K562 (cell line): ENCODE measurements around the gene ZNF687. TPM values are rescaled to one million over a fixed set of nuclear protein-coding genes. Genes with fewer than 3 reads are reported as not detected.

Experiments
- BRD9 ChIP-seq: fragments of 450-650 bp; IDR thresholded peaks from 2 replicates; pipeline ENCODE4 v1.6.1; 2018; ENCODE audit warnings: low read depth; ENCODE audit not compliant: partially characterized antibody
- CBX5 ChIP-seq: IDR thresholded peaks from 2 replicates; pipeline ENCODE4 v1.6.1; 2014; ENCODE audit warnings: low read depth, borderline replicate concordance
- CBX8 ChIP-seq: fragments of 200-600 bp; sonication (generic); IDR thresholded peaks from 2 replicates; pipeline ENCODE4 v1.6.1; 2012; ENCODE audit warnings: borderline replicate concordance, mixed run types, low read depth, mild to moderate bottlenecking, moderate library complexity, mixed read lengths, low read length, control low read depth, inconsistent platforms; ENCODE audit not compliant: poor library complexity, severe bottlenecking; ENCODE audit errors: extremely low read depth
- CREB3 ChIP-seq: fragments of 450-650 bp; conservative IDR thresholded peaks from 2 replicates; pipeline ENCODE4 v1.6.1; 2016; ENCODE audit warnings: missing genetic modification characterization, low read depth, mild to moderate bottlenecking, missing compliant biosample characterization, moderate library complexity
- DNMT1 ChIP-seq: fragments of 450-650 bp; IDR thresholded peaks from 2 replicates; pipeline ENCODE4 v1.6.1; 2016; ENCODE audit warnings: antibody characterized with exemption, mild to moderate bottlenecking
- DPF2 ChIP-seq: fragments of 450-650 bp; IDR thresholded peaks from 2 replicates; pipeline ENCODE4 v1.6.1; 2016
- ELF2 ChIP-seq: fragments of 250-450 bp; sonication (Bioruptor Pico); IDR thresholded peaks from 2 replicates; pipeline ENCODE4 v1.5.0; 2021; ENCODE audit warnings: mild to moderate bottlenecking
- ESRRA ChIP-seq: fragments of 450-650 bp; IDR thresholded peaks from 2 replicates; pipeline ENCODE4 v1.6.1; 2014; ENCODE audit warnings: low read depth, mild to moderate bottlenecking, moderate library complexity, borderline replicate concordance
- HCFC1 ChIP-seq: IDR thresholded peaks from 2 replicates; pipeline ENCODE4 v1.6.1; 2012; ENCODE audit warnings: low read depth, low read length, improper control_type of control experiment
- HDAC8 ChIP-seq: fragments of 450-650 bp; IDR thresholded peaks from 2 replicates; pipeline ENCODE4 v1.6.1; 2016; ENCODE audit warnings: mild to moderate bottlenecking, missing genetic modification characterization, moderate library complexity, missing compliant biosample characterization
- HMBOX1 ChIP-seq: sonication (generic); IDR thresholded peaks from 2 replicates; pipeline ENCODE4 v1.6.1; 2016
- KLF10 ChIP-seq: fragments of 250-450 bp; sonication (Bioruptor Pico); IDR thresholded peaks from 2 replicates; pipeline ENCODE4 v1.6.1; 2021; ENCODE audit warnings: matching md5 sums
- NCOA4 ChIP-seq: fragments of 450-650 bp; IDR thresholded peaks from 2 replicates; pipeline ENCODE4 v1.6.1; 2018; ENCODE audit warnings: mild to moderate bottlenecking; ENCODE audit not compliant: partially characterized antibody
- NCOA6 ChIP-seq: fragments of 450-650 bp; IDR thresholded peaks from 2 replicates; pipeline ENCODE4 v1.6.1; 2017; ENCODE audit warnings: mild to moderate bottlenecking
- ZNF239 ChIP-seq: fragments of 250-450 bp; sonication (Bioruptor Pico); IDR thresholded peaks from 2 replicates; pipeline ENCODE4 v1.4.0; 2020; ENCODE audit warnings: mild to moderate bottlenecking
- ZNF408 ChIP-seq: fragments of 250-450 bp; sonication (Bioruptor Pico); IDR thresholded peaks from 2 replicates; pipeline ENCODE4 v1.4.0; 2020; ENCODE audit warnings: low read depth, mild to moderate bottlenecking, moderate library complexity
- ZNF584 ChIP-seq: fragments of 200-800 bp; sonication (Bioruptor generic); IDR thresholded peaks from 2 replicates; pipeline ENCODE4 v1.6.1; 2016; ENCODE audit warnings: low read depth, mild to moderate bottlenecking, missing genetic modification characterization, missing compliant biosample characterization
- ZNF609 ChIP-seq: sonication (generic); formaldehyde crosslinking; IDR thresholded peaks from 2 replicates; pipeline ENCODE4 v1.8.1; 2023; ENCODE audit warnings: missing genetic modification reagents, mild to moderate bottlenecking, borderline replicate concordance
- ZNF740 ChIP-seq, 3 experiments: fragments of 200-800 bp in 1 of 3; sonication (Bioruptor generic) in 1 of 3; sonication (generic) in 1 of 3; formaldehyde crosslinking in 1 of 3; IDR thresholded peaks; 2 replicates each; pipeline versions ENCODE4 v1.6.1 to v1.8.0; 2016 to 2022; ENCODE audit warnings: mild to moderate bottlenecking in 2 of 3, missing compliant biosample characterization in 2 of 3, missing genetic modification characterization in 2 of 3, missing genetic modification reagents in 1 of 3
- ZNF778 ChIP-seq: fragments of 450-650 bp; formaldehyde crosslinking; IDR thresholded peaks from 2 replicates; pipeline ENCODE4 v1.4.0; 2020; ENCODE audit warnings: mild to moderate bottlenecking, moderate library complexity
- polyA plus RNA-seq, 8 experiments: library from polyadenylated mRNA; depleted of rRNA in 4 of 8; stranded (reverse) in 5 of 8; unstranded in 3 of 8; fragments of >200 nt; fragmentation: Nextera tagmentation in 2 of 8; fragmentation: Illumina TruSeq in 1 of 8; extraction: Ambion mirVana in 2 of 8; extraction: Trizol in 1 of 8; gene quantifications; 2 replicates each; pipeline versions ENCODE4 v1.2.1 to v1.2.3, GENCODE V29; 2011 to 2014; ENCODE audit warnings: inconsistent platforms in 1 of 8, missing spikeins in 1 of 8
- total RNA-seq, 7 experiments: library from RNA; depleted of rRNA in 6 of 7; stranded (reverse); fragments of >200 nt in 6 of 7; fragmentation: Illumina TruSeq in 2 of 7; extraction: Trizol in 2 of 7; gene quantifications; 2 replicates each; pipeline versions ENCODE4 v1.2.1 to v1.2.3, GENCODE V29; 2011 to 2021; ENCODE audit warnings: low replicate concordance in 1 of 7

ZNF687 gene
- total and polyA plus RNA-seq, 9 of the 15 experiments (the other 6 are each of a cell fraction or from before 2014, with no cell fraction given) = 0.13 to 26.4 (median 10.6) TPM

- TF ChIP-seq DNMT1 = no peak
- TF ChIP-seq NCOA6 = no peak
- 0 out of 2 replicates have a peak, but pooled peaks have one; percentile 48 for TF ChIP-seq ZNF609
- TF ChIP-seq CBX8 = no peak
- TF ChIP-seq CREB3 (tag) = peak; percentile 88; the same call in 1 of the 2 replicates
- TF ChIP-seq HMBOX1 = peak; percentile 71
- TF ChIP-seq HCFC1 = no peak; the same call in 1 of the 2 replicates
- peak; percentile 97 for TF ChIP-seq ZNF584
- TF ChIP-seq ZNF408 = no peak
- no peak for TF ChIP-seq ZNF239
- no peak for TF ChIP-seq NCOA4
- TF ChIP-seq ZNF778 = no peak
- no peak for TF ChIP-seq ZNF740 (CRISPR knock-in tag; IDR thresholded peaks at IDR 0.05)
- TF ChIP-seq ZNF740 (tag; IDR thresholded peaks at IDR 0.05) = peak in 1 of 2 experiments; percentile 67; a peak in 1 of 4 replicates
- peak; percentile 98 for TF ChIP-seq DPF2
- peak; percentile 90; the same call in 1 of the 2 replicates for TF ChIP-seq HDAC8 (tag)
- TF ChIP-seq ELF2 (CRISPR knock-in tag) = no peak
- peak; percentile 81 for TF ChIP-seq BRD9
- TF ChIP-seq KLF10 (CRISPR knock-in tag) = no peak
- peak; percentile 45; the same call in 1 of the 2 replicates for TF ChIP-seq ESRRA
- TF ChIP-seq CBX5 = no peak
These were observed 29.7 kb downstream of the ZNF687 start (continued) for GRCh38 chr1:151311589-151312331.
